AG09309 (cell line): ENCODE results near the gene SBK1.

Source experiments
- DNase-seq: peaks from one replicate; pipeline ENCODE4 v3.0.0-alpha.2; 2010; ENCODE audit warnings: low read depth
- H3K4me3 ChIP-seq: 2 replicates; pipeline ENCODE4 v1.5.1; 2011; ENCODE audit warnings: mild to moderate bottlenecking, low read depth, low read length, moderate library complexity; ENCODE audit not compliant: control insufficient read depth
- CTCF ChIP-seq: IDR thresholded peaks from 2 replicates; pipeline ENCODE4 v1.5.1; 2011; ENCODE audit warnings: mild to moderate bottlenecking, low read depth, low read length, inconsistent platforms; ENCODE audit not compliant: insufficient read depth, control insufficient read depth; ENCODE audit errors: missing control alignments

The SBK1 gene

DNA sequence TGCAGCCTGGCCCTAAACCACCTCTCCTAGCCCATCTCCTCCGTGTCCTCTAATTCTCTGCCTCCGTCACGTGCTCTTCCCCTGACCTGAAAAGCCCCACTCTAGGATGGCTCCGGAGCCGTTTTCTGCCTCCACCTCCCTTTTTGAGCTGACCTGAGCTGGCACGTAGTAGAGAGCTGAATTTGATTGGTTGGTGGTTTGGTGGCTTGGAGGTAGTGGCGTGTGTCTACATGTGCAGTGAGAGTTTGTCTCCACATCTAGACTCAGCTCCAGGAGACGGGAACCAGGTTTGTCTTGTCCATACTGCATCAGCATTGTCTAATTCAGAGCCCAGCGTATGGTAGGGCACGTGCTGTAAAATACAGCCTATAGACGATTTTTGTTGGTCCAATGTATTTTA is 3.0 kb downstream of the SBK1 start:
- no peak overlapping the region for H3K4me3 ChIP-seq
- DNase-seq = no peak
- TF ChIP-seq CTCF = no peak

GRCh38 chr16:28297308-28297707 is 5.0 kb downstream of the SBK1 start:
- H3K4me3 ChIP-seq = no peak overlapping the region
- no peak for DNase-seq
- TF ChIP-seq CTCF = no peak

DNA sequence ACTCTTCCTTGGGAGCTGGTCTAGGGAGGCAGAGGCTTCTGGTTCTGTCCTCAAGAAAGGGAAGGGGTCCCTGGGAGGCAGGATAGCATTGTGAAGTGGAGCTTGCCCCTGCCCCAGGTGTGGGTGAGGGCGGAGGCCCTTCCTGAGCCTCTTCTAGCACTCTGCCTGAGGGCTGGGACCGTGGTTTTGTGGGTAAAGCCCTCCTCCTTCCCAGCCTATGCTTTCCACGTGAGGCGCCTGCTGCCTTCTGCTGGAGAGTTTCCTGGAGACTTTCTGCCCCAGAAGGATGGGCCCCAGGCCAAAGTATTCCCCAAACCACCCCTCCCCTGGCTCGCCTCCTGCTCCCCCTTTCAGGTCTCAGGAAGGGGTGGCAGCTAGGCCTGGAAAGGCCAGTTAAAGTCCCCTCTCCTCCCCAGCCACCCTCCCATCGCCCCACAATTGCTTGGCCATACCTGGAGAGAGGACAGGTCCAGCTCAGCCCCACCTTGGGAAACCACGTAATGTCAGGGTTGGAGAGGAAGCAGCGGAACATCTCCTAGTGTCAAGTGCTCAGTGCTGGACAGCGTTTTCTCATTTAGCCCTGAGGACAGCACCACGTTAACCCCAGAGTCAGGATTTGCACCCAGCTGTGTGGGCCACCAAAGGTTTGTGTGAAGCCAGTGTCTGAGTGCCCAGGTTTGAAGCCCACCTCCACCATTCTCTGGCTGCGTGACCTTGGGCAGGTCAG is 5.6 kb downstream of the SBK1 start:
- TF ChIP-seq CTCF = no peak
- DNase-seq = no peak
- H3K4me3 ChIP-seq = no peak overlapping the region

GRCh38 chr16:28298511-28298878 is 6.2 kb downstream of the SBK1 start:
- DNase-seq = no peak
- no peak overlapping the region for H3K4me3 ChIP-seq

DNA sequence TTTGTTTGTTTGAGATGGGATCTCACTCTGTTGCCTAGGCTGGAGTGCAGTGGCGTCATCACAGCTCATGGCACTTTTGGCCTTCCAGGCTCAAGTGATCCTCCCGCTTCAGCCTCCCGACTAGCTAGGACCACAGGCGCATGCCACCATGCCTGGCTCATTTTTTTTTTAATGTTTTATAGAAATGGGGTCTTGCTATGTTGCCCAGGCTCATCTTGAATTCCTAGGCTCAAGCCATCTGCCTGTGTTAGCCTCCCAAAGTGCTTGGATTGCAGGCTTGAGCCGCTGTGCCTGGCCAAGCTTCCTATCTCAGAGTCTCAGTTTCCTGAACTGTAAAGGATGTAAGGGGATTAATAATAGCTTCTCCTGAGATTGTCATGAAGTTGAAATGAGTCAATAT is 8.0 kb downstream of the SBK1 start:
- H3K4me3 ChIP-seq = no peak overlapping the region
- no peak for TF ChIP-seq CTCF
- no peak for DNase-seq

More at GRCh38 chr16:28298511-28298878, 6.2 kb downstream of the SBK1 start:
- TF ChIP-seq CTCF = no peak

DNA sequence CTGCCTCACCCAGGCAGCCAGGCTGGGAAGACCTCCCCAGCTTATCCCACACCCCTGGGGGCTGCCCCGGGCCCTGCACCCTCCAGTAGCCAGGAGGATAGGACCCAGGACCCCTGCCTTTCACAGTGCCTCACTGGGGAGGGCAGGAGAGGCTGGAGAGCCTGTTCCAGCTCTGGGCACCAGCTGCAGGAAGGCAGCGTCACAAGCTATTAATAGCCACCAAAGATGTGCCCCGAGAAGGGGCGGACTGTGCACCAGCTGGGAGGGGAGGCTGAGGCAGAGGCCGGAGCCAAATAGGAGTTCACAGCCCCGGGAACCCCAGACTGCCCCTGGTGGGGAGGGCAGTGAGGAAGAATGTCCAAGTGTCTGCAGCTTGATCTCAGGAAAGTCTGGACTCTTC is 8.8 kb downstream of the SBK1 start:
- no peak for TF ChIP-seq CTCF
- no peak for DNase-seq
- no peak overlapping the region for H3K4me3 ChIP-seq
